HepG2 (cell line): ENCODE measurements around the gene FSD2. TPM values are rescaled to one million over a fixed set of nuclear protein-coding genes. Genes with fewer than 3 reads are reported as not detected.

Experiments used
- AHR ChIP-seq: IDR thresholded peaks from 2 replicates; pipeline ENCODE4 v1.6.1; 2018; ENCODE audit warnings: missing genetic modification reagents, missing compliant biosample characterization
- KLF6 ChIP-seq: IDR thresholded peaks from 2 replicates; pipeline ENCODE4 v1.8.0; 2016; ENCODE audit warnings: missing biosample characterization, missing genetic modification reagents
- RAD51 ChIP-seq: fragments of 450-650 bp; IDR thresholded peaks from 2 replicates; pipeline ENCODE4 v1.6.1; 2016; ENCODE audit warnings: borderline replicate concordance
- TBX3 ChIP-seq: fragments of 450-650 bp; IDR thresholded peaks from 2 replicates; pipeline ENCODE4 v1.6.1; 2017; ENCODE audit warnings: antibody characterized with exemption, mild to moderate bottlenecking, inconsistent platforms, borderline replicate concordance
- ZBTB33 ChIP-seq: sonication (generic); formaldehyde crosslinking; IDR thresholded peaks from 2 replicates; pipeline ENCODE4 v1.4.0; 2020; ENCODE audit warnings: missing genetic modification reagents
- ZNF142 ChIP-seq: sonication (generic); formaldehyde crosslinking; IDR thresholded peaks from 2 replicates; pipeline ENCODE4 v1.4.0; 2020; ENCODE audit warnings: missing genetic modification reagents
- ZNF205 ChIP-seq: IDR thresholded peaks from 2 replicates; pipeline ENCODE4 v1.6.1; 2018; ENCODE audit warnings: missing biosample characterization, missing genetic modification reagents
- ZNF382 ChIP-seq: sonication (generic); formaldehyde crosslinking; IDR thresholded peaks from 2 replicates; pipeline ENCODE4 v1.5.0; 2020; ENCODE audit warnings: missing genetic modification reagents, mild to moderate bottlenecking, borderline replicate concordance
- ZNF496 ChIP-seq: sonication (generic); formaldehyde crosslinking; IDR thresholded peaks from 2 replicates; pipeline ENCODE4 v1.8.1; 2023; ENCODE audit warnings: mild to moderate bottlenecking, moderate library complexity, missing genetic modification reagents; ENCODE audit not compliant: insufficient replicate concordance
- ZNF512B ChIP-seq: sonication (generic); formaldehyde crosslinking; IDR thresholded peaks from 2 replicates; pipeline ENCODE4 v1.5.1; 2020; ENCODE audit warnings: missing genetic modification reagents, mild to moderate bottlenecking, borderline replicate concordance
- ZNF687 ChIP-seq: sonication (generic); formaldehyde crosslinking; IDR thresholded peaks from 2 replicates; pipeline ENCODE4 v1.5.1; 2020; ENCODE audit warnings: mild to moderate bottlenecking, missing genetic modification reagents, moderate library complexity
- ZNF766 ChIP-seq: sonication (generic); formaldehyde crosslinking; IDR thresholded peaks from 2 replicates; pipeline ENCODE4 v1.5.0; 2020; ENCODE audit warnings: missing genetic modification reagents, borderline replicate concordance
- ZNF792 ChIP-seq: IDR thresholded peaks from 2 replicates; pipeline ENCODE4 v1.6.1; 2016
- polyA plus RNA-seq, 8 experiments: library from polyadenylated mRNA; depleted of rRNA in 3 of 8; stranded (reverse) in 7 of 8; unstranded in 1 of 8; fragments of >200 nt; fragmentation: Illumina TruSeq in 4 of 8; extraction: Trizol in 4 of 8; gene quantifications; 2 replicates each; pipeline versions ENCODE4 v1.2.1 to v1.2.3, GENCODE V29; 2011 to 2016; ENCODE audit warnings: low read depth in 4 of 8, missing spikeins in 1 of 8, mixed read lengths in 1 of 8; ENCODE audit not compliant: insufficient read depth in 1 of 8
- total RNA-seq, 5 experiments: library from RNA; depleted of rRNA; stranded (reverse); fragments of >200 nt; fragmentation: Illumina TruSeq; extraction: Trizol; gene quantifications; 2 replicates each; pipeline ENCODE4 v1.2.3, GENCODE V29; 2016; ENCODE audit warnings: low read depth in 1 of 5

FSD2 gene
- total and polyA plus RNA-seq, 2 of the 13 experiments (the other 11 are each of a cell fraction or from before 2014, with no cell fraction given): not detected

- TF ChIP-seq AHR (CRISPR knock-in tag) (no peak), TBX3 (no peak), ZNF766 (CRISPR knock-in tag) (peak; percentile 79; the same call in 1 of the 2 replicates), ZNF512B (no peak), ZBTB33 (no peak), ZNF382 (CRISPR knock-in tag) (no peak), ZNF205 (CRISPR knock-in tag) (peak; percentile 35; the same call in 1 of the 2 replicates), RAD51 (no peak), ZNF792 (CRISPR knock-in tag) (peak; percentile 51; the same call in 1 of the 2 replicates), ZNF496 (CRISPR knock-in tag) (no peak), KLF6 (CRISPR knock-in tag) (peak; percentile 72), ZNF687 (peak; percentile 60), ZNF142 (CRISPR knock-in tag) (peak; percentile 57; the same call in 1 of the 2 replicates)
These were observed 96.3 kb downstream of the FSD2 start, which contains the start of gene AP3B2 (continued) for GRCh38 chr15:82709421-82710207.
